ENCODE measurements around the gene NOP16. TPM values are rescaled to one million over a fixed set of nuclear protein-coding genes. Genes with fewer than 3 reads are reported as not detected.
A peak's percentile ranks its signal among the peaks of the same experiment; 100 is the strongest.

NOP16 gene
- total RNA-seq, 2 experiments from 2014 or later: 71.8 to 75.1 TPM

DNA sequence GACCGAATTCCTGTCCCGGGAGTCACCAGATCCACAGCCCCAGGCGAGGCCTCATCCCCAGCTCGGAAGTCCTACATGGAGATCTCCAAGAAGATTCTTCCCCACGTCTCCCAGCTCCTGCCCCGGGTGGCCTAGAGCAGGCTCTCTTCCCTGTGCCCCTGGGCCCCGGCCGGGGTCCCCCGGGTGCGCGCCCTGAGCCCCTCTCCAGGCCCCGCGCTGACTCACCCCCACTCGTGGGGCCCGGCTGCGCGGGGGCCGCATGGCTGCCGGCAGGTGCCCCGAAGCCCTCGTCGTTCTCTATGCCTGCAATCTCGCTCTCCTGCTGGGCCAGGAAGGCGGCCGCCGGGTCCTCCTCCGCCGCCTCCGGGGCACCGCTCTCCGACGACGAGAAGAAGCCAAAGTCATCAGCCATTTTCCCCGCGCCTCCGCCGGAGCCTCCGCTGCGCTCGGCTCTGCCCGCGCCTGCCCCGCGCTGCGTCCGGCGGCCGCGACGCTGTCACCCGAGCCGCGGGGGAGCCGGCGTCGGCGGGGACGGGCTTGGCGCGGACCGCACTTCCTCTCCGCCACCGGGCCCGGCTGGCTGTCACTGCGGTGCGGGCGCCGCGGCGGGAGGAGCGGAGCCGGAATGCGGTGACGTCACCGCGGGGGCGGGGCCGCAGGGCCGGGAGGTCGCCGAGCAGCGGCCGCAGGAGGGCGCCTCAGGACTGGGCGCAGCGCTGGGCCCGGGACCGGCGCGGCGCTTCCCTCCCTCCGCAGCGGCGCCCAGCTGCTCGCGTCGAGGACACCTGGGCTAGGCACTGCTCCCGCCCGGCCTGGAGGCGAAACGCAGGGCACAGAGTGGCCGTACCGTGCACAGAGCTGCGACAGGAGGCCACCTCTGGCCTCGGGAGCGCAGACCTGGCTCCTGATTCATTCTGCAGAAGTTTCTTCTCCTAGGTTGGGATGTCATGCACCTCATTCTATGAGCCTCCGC, 27.8 kb upstream of the NOP16 start, which contains the start of gene CLTB:
Gene CLTB (minus strand): TSS at position 588 of the 973 bp plus-strand sequence. CDS start 176 bp downstream, at position 412.
- TF ChIP-seq, protein P1, sequence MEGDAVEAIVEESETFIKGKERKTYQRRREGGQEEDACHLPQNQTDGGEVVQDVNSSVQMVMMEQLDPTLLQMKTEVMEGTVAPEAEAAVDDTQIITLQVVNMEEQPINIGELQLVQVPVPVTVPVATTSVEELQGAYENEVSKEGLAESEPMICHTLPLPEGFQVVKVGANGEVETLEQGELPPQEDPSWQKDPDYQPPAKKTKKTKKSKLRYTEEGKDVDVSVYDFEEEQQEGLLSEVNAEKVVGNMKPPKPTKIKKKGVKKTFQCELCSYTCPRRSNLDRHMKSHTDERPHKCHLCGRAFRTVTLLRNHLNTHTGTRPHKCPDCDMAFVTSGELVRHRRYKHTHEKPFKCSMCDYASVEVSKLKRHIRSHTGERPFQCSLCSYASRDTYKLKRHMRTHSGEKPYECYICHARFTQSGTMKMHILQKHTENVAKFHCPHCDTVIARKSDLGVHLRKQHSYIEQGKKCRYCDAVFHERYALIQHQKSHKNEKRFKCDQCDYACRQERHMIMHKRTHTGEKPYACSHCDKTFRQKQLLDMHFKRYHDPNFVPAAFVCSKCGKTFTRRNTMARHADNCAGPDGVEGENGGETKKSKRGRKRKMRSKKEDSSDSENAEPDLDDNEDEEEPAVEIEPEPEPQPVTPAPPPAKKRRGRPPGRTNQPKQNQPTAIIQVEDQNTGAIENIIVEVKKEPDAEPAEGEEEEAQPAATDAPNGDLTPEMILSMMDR (IDR thresholded peaks at IDR 0.05): peak; percentile 71
- DNase-seq (peak; percentile 89), ATAC-seq (peak; percentile 96)
- H3K36me3 Mint-ChIP-seq (ENCODE audit: low read depth): no peaks in the 10 kb centered on the region
- peak within 1 kb of the TSS; percentile 72 for H3K27ac Mint-ChIP-seq
- intact Hi-C loops (cut with micrococcal nuclease): no loop called here
- no peaks in the 10 kb centered on the region for H3K9me3 Mint-ChIP-seq
- ChIA-PET CTCF (interaction anchor here (0.6 to 2.4 kb wide), 25 partner anchors 9 to 686 kb away, joined by 3 to 21 read pairs (median 4); partner anchors contain the start of genes EIF4E1B, FAF2, RNF44 and SNCB), POLR2A (interaction anchor here (0.6 to 2.3 kb wide), 12 partner anchors 10 to 896 kb away, joined by 3 to 21 read pairs (median 4); partner anchors contain the start of genes FAF2 and KIAA1191)
- peak within 1 kb of the TSS; percentile 77 for H3K4me3 Mint-ChIP-seq
- H3K4me1 Mint-ChIP-seq (ENCODE audit: low read depth): peaks cover 40% of the 10 kb centered on the region
- no peaks in the 10 kb centered on the region for H3K27me3 Mint-ChIP-seq

DNA sequence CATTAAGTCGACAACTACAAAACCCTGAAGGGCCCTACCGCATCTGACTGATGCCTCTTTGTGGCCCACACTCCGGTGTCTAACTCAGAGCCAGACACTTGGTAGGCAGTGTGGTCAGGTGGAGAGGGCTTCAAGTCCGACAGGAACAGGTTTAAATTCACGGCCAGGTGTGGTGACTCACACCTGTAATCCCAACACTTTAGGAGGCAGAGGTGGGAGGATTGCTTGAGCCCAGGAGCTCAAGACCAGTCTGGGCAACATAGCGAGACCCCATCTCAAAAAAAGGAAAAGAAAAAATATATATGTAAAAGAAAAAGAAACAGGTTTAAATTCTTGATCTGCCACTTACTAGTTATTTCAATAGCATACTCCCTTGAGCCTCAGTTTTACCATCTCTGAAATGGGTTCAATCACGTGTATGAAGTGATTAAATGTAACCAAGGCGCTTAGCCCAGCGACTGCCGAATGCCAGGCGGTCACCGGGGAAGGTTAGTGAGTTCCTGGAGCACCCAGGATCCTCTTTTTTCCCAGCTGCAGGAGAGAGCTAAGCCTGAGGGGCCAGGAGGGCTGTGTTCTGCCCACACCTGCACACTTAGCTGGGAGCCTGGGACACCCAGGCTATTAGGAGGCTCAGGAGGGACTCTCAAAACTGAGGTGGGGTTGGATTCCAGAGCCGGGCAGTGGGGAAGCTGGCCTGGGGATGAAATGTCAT, 27.0 kb upstream of the NOP16 start:
- intact Hi-C loops (cut with micrococcal nuclease): no loop called here
- CTCF ChIA-PET: interaction anchor here (0.7 to 2.2 kb wide), 7 partner anchors 32 to 243 kb away, joined by 3 to 21 read pairs (median 4); partner anchors contain the start of genes EIF4E1B, FAF2, RNF44 and SNCB
- TF ChIP-seq, protein P1 (IDR thresholded peaks at IDR 0.05): no peak
- no peaks in the 10 kb centered on the region for H3K9me3 Mint-ChIP-seq
- peak overlapping the region; percentile 72 for H3K27ac Mint-ChIP-seq
- H3K4me1 Mint-ChIP-seq (ENCODE audit: low read depth): peaks cover 42% of the 10 kb centered on the region
- H3K36me3 Mint-ChIP-seq (ENCODE audit: low read depth): no peaks in the 10 kb centered on the region
- DNase-seq (no peak), ATAC-seq (no peak)
- no peaks in the 10 kb centered on the region for H3K27me3 Mint-ChIP-seq
- peak overlapping the region; percentile 77 for H3K4me3 Mint-ChIP-seq
- POLR2A ChIA-PET: interaction anchor here (0.6 to 2.3 kb wide), 8 partner anchors 9 to 159 kb away, joined by 3 to 21 read pairs (median 4); partner anchors contain the start of genes FAF2 and KIAA1191

DNA sequence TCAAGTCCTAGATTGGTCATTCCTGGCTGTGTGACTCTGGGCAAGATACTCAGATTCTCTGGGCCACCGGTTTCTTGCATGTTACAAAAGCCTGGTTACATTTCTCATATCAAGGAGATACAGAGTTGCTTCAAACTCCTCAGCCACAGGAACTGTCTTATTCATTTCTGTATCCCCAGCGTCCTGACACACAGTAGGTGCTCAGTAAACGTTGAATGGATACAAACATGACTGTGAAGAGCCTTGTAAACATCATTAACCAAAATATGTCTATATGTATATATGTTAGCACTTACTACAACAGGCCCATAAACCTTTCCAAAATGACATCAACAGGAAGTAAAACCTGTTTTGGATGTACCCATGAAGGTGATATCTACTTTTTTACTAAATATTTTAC, 26.3 kb upstream of the NOP16 start:
- no peak for DNase-seq
- H3K27me3 Mint-ChIP-seq: no peaks in the 10 kb centered on the region
- TF ChIP-seq, protein P1 (IDR thresholded peaks at IDR 0.05): no peak
- no peaks in the 10 kb centered on the region for H3K9me3 Mint-ChIP-seq
- no peak overlapping the region for H3K27ac Mint-ChIP-seq
- peak overlapping the region; percentile 77 for H3K4me3 Mint-ChIP-seq
- CTCF ChIA-PET: interaction anchor here (1.1 to 1.2 kb wide), 2 partner anchors 76 to 128 kb away, joined by 3 to 4 read pairs; no protein-coding TSS in a partner anchor
- peaks cover 3% of the 10 kb centered on the region for H3K36me3 Mint-ChIP-seq (ENCODE audit: low read depth)
- no peak for ATAC-seq
- H3K4me1 Mint-ChIP-seq (ENCODE audit: low read depth): peaks cover 42% of the 10 kb centered on the region
- POLR2A ChIA-PET: interaction anchor here (1.2 to 1.7 kb wide), 4 partner anchors 8 to 116 kb away, joined by 3 to 6 read pairs (median 4); partner anchors contain the start of genes FAF2 and KIAA1191
- intact Hi-C loops (cut with micrococcal nuclease): no loop called here

DNA sequence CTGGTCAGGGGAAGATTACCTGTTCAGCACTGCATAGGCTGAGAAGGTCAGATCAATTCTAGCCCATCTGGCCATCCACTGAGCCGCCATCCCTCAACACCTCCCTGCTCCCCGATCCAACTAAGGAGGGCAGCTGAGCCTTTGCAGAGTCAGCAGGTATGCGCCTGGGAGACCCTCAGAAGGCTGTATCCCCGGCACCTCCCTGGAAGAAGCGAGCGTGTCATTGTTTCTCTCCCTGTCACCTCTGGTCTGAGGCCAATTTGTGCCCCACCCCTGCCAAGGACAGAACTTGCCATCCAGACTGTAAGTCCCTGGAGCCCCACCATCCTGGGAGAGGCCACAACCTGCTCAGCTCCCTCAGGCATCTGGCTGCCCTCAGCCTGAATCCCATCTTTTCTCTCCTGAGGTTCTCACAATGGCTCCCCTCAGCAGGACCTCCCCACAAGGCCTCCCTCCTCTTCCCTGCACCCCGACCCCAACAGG, 25.4 kb upstream of the NOP16 start:
- Mint-ChIP-seq H3K4me3 (no peak overlapping the region), H3K9me3 (no peaks in the 10 kb centered on the region), H3K4me1 (ENCODE audit: low read depth) (peaks cover 42% of the 10 kb centered on the region), H3K27me3 (no peaks in the 10 kb centered on the region), H3K36me3 (ENCODE audit: low read depth) (peaks cover 5% of the 10 kb centered on the region), H3K27ac (no peak overlapping the region)
- ATAC-seq: no peak
- POLR2A ChIA-PET: interaction anchor here (0.6 to 1.5 kb wide), 2 partner anchors 122 to 352 kb away, joined by 3 to 4 read pairs; no protein-coding TSS in a partner anchor
- intact Hi-C loops (cut with micrococcal nuclease): no loop called here
- DNase-seq: no peak
- TF ChIP-seq, protein P1 (IDR thresholded peaks at IDR 0.05): no peak
- CTCF ChIA-PET: no interaction called here

All from activated CD8-positive, alpha-beta T cell treated with anti-CD3 and anti-CD28 coated beads for 36 hours (primary cell).